Measurements from ENCODE around the gene IL19.

DNA sequence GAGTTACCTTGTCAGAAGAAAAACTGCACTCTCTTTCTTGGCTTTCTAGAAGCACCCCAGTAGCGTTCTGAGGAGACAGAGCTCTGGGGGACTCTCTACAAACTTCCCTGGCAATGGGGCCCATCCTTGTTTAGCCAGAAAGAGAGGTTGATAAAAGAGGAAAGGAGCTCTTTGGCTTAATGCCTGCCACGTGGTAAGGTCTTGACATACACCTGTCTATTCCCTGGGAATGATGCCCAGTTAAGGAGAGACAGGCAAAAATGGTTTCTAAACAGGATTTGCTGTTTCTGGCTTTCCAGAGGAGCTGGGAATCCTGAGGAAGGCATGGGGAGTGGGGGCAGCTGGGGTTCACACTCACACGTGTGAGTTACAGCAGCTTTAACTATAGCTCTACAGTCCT lies 64.6 kb downstream of the IL19 start:
- TF ChIP-seq, protein P1, sequence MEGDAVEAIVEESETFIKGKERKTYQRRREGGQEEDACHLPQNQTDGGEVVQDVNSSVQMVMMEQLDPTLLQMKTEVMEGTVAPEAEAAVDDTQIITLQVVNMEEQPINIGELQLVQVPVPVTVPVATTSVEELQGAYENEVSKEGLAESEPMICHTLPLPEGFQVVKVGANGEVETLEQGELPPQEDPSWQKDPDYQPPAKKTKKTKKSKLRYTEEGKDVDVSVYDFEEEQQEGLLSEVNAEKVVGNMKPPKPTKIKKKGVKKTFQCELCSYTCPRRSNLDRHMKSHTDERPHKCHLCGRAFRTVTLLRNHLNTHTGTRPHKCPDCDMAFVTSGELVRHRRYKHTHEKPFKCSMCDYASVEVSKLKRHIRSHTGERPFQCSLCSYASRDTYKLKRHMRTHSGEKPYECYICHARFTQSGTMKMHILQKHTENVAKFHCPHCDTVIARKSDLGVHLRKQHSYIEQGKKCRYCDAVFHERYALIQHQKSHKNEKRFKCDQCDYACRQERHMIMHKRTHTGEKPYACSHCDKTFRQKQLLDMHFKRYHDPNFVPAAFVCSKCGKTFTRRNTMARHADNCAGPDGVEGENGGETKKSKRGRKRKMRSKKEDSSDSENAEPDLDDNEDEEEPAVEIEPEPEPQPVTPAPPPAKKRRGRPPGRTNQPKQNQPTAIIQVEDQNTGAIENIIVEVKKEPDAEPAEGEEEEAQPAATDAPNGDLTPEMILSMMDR (IDR thresholded peaks at IDR 0.05), result no peak
- no peak for TF ChIP-seq POLR2A (IDR thresholded peaks at IDR 0.05)
